WTC11 (cell line): ENCODE results near the gene GORASP1. TPM values are rescaled to one million over a fixed set of nuclear protein-coding genes. Genes with fewer than 3 reads are reported as not detected.

ENCODE experiments used
- ATAC-seq: fragments of 200-7000 bp; cut with Tn5 transposase; 2 replicates; pipeline ENCODE4 v1.10.0; 2021; ENCODE audit warnings: mild to moderate bottlenecking, moderate library complexity
- CTCF ChIA-PET: fragments of 300-600 bp; sonication (Branson Sonifier 250); formaldehyde crosslinking; loops from one replicate; lab custom pipeline; 2021; ENCODE audit warnings: antibody characterized with exemption; lab: Charles Lee
- POLR2A ChIA-PET: fragments of 350-600 bp; sonication (Branson Sonifier 250); formaldehyde crosslinking; loops from one replicate; lab custom pipeline; 2021; ENCODE audit warnings: antibody characterized with exemption; lab: Charles Lee
- DNase-seq: peaks from one replicate; pipeline ENCODE4 v3.0.0; 2021; ENCODE audit warnings: low spot score
- H3K27ac Mint-ChIP-seq: 2 replicates; pipeline ENCODE4 v1.8.0; 2021; ENCODE audit warnings: mixed read lengths
- H3K27me3 Mint-ChIP-seq: 2 replicates; pipeline ENCODE4 v1.8.0; 2021; ENCODE audit warnings: low read depth, mild to moderate bottlenecking, moderate library complexity, mixed read lengths
- H3K36me3 Mint-ChIP-seq: 2 replicates; pipeline ENCODE4 v1.8.0; 2021; ENCODE audit warnings: mixed read lengths
- H3K4me1 Mint-ChIP-seq: 2 replicates; pipeline ENCODE4 v1.8.0; 2022; ENCODE audit warnings: mixed read lengths
- H3K4me3 Mint-ChIP-seq: 2 replicates; pipeline ENCODE4 v1.8.0; 2021; ENCODE audit warnings: mild to moderate bottlenecking, moderate library complexity, mixed read lengths
- H3K9me3 Mint-ChIP-seq: 2 replicates; pipeline ENCODE4 v1.8.0; 2021; ENCODE audit warnings: mixed read lengths
- AR ChIP-seq: fragments of 250-450 bp; sonication (Bioruptor Pico); IDR thresholded peaks from 2 replicates; pipeline ENCODE4 v1.9.0; 2021; ENCODE audit warnings: mild to moderate bottlenecking
- ATF6 ChIP-seq: sonication (generic); formaldehyde crosslinking; IDR thresholded peaks from 2 replicates; pipeline ENCODE4 v1.8.1; 2023; ENCODE audit warnings: mild to moderate bottlenecking, missing genetic modification reagents
- CDX4 ChIP-seq: fragments of 250-450 bp; sonication (Bioruptor Pico); IDR thresholded peaks from 2 replicates; pipeline ENCODE4 v1.9.0; 2021; ENCODE audit warnings: moderate library complexity, mild to moderate bottlenecking, inconsistent platforms, borderline replicate concordance
- CREB1 ChIP-seq: sonication (generic); formaldehyde crosslinking; IDR thresholded peaks from 2 replicates; pipeline ENCODE4 v1.8.0; 2023; ENCODE audit warnings: mild to moderate bottlenecking, missing genetic modification reagents
- E2F1 ChIP-seq: sonication (generic); formaldehyde crosslinking; IDR thresholded peaks from 2 replicates; pipeline ENCODE4 v1.8.0; 2022; ENCODE audit warnings: mild to moderate bottlenecking, missing genetic modification reagents
- E2F4 ChIP-seq: sonication (generic); formaldehyde crosslinking; IDR thresholded peaks from 2 replicates; pipeline ENCODE4 v1.8.1; 2022; ENCODE audit warnings: low read depth, mild to moderate bottlenecking, moderate library complexity, missing genetic modification reagents, borderline replicate concordance
- EMX1 ChIP-seq: fragments of 250-450 bp; sonication (Bioruptor Pico); IDR thresholded peaks from 2 replicates; pipeline ENCODE4 v1.8.0; 2021; ENCODE audit warnings: mild to moderate bottlenecking
- FOXK1 ChIP-seq: sonication (generic); formaldehyde crosslinking; IDR thresholded peaks from 2 replicates; pipeline ENCODE4 v1.8.0; 2022; ENCODE audit warnings: mild to moderate bottlenecking, moderate library complexity, missing genetic modification reagents
- FOXP1 ChIP-seq: sonication (generic); formaldehyde crosslinking; IDR thresholded peaks from 2 replicates; pipeline ENCODE4 v1.8.0; 2022; ENCODE audit warnings: missing genetic modification reagents, mild to moderate bottlenecking, moderate library complexity, borderline replicate concordance
- GTF2I ChIP-seq: fragments of 250-450 bp; sonication (Bioruptor Pico); conservative IDR thresholded peaks from 2 replicates; pipeline ENCODE4 v1.4.0; 2021; ENCODE audit warnings: mild to moderate bottlenecking
- IRF1 ChIP-seq: sonication (generic); formaldehyde crosslinking; IDR thresholded peaks from 2 replicates; pipeline ENCODE4 v1.8.0; 2023; ENCODE audit warnings: missing genetic modification reagents
- MXD4 ChIP-seq: fragments of 250-450 bp; sonication (Bioruptor Pico); IDR thresholded peaks from 2 replicates; pipeline ENCODE4 v1.8.0; 2021; ENCODE audit warnings: mild to moderate bottlenecking, moderate library complexity, borderline replicate concordance
- NFE2L1 ChIP-seq: sonication (generic); formaldehyde crosslinking; IDR thresholded peaks from 2 replicates; pipeline ENCODE4 v1.8.1; 2023; ENCODE audit warnings: missing genetic modification reagents
- OVOL2 ChIP-seq: fragments of 250-450 bp; sonication (Bioruptor Pico); IDR thresholded peaks from 2 replicates; pipeline ENCODE4 v1.9.0; 2021; ENCODE audit warnings: mild to moderate bottlenecking, borderline replicate concordance
- SMAD4 ChIP-seq: sonication (generic); formaldehyde crosslinking; IDR thresholded peaks from 2 replicates; pipeline ENCODE4 v1.8.0; 2022; ENCODE audit warnings: mild to moderate bottlenecking, missing genetic modification reagents
- ZBTB43 ChIP-seq: sonication (generic); formaldehyde crosslinking; IDR thresholded peaks from 2 replicates; pipeline ENCODE4 v1.8.1; 2023; ENCODE audit warnings: mild to moderate bottlenecking, missing genetic modification reagents
- ZNF121 ChIP-seq: sonication (generic); formaldehyde crosslinking; IDR thresholded peaks from 2 replicates; pipeline ENCODE4 v1.8.0; 2023; ENCODE audit warnings: missing genetic modification reagents
- ZNF263 ChIP-seq: sonication (generic); formaldehyde crosslinking; IDR thresholded peaks from 2 replicates; pipeline ENCODE4 v1.8.1; 2022; ENCODE audit warnings: low read depth, mild to moderate bottlenecking, moderate library complexity, missing genetic modification reagents
- ZNF423 ChIP-seq: fragments of 250-450 bp; sonication (Bioruptor Pico); IDR thresholded peaks from 2 replicates; pipeline ENCODE4 v2.1.2; 2022; ENCODE audit warnings: mild to moderate bottlenecking, moderate library complexity
- ZNF532 ChIP-seq: fragments of 250-450 bp; sonication (Bioruptor Pico); IDR thresholded peaks from 2 replicates; pipeline ENCODE4 v1.9.0; 2021; ENCODE audit warnings: mild to moderate bottlenecking, borderline replicate concordance
- total RNA-seq: library from RNA; stranded (reverse); gene quantifications from 3 replicates; pipeline ENCODE4 v1.2.3, GENCODE V29; 2021

The GORASP1 gene
- total RNA-seq, 1 experiment from 2014 or later: 47.4 TPM

GRCh38 chr3:39099738-39100499, 7.5 kb downstream of the GORASP1 start (continued):
- TF ChIP-seq AR (CRISPR knock-in tag) (no peak), CREB1 (CRISPR knock-in tag) (no peak), IRF1 (CRISPR knock-in tag) (no peak)

- H3K27ac Mint-ChIP-seq: no peak overlapping the region
- H3K9me3 Mint-ChIP-seq: no peaks in the 10 kb centered on the region
- no peaks in the 10 kb centered on the region for H3K4me1 Mint-ChIP-seq
- no peaks in the 10 kb centered on the region for H3K27me3 Mint-ChIP-seq
- ChIA-PET POLR2A (no interaction called here), CTCF (no interaction called here)
- DNase-seq (no peak), ATAC-seq (no peak)
- H3K36me3 Mint-ChIP-seq: peaks cover 37% of the 10 kb centered on the region
- TF ChIP-seq ZNF263: no peak
- no peak for TF ChIP-seq SMAD4 (CRISPR knock-in tag)
- TF ChIP-seq NFE2L1 (CRISPR knock-in tag): no peak
- no peak for TF ChIP-seq MXD4 (CRISPR knock-in tag)
- no peak for TF ChIP-seq ZBTB43 (CRISPR knock-in tag)
- no peak for TF ChIP-seq ZNF423 (CRISPR knock-in tag)
- no peak for TF ChIP-seq OVOL2 (CRISPR knock-in tag)
- TF ChIP-seq GTF2I: no peak
- TF ChIP-seq ZNF121 (CRISPR knock-in tag): no peak
- TF ChIP-seq CDX4 (CRISPR knock-in tag): no peak
- TF ChIP-seq ATF6 (CRISPR knock-in tag): no peak
- TF ChIP-seq ZNF532 (CRISPR knock-in tag): no peak
- TF ChIP-seq FOXP1 (CRISPR knock-in tag): no peak
- TF ChIP-seq E2F4: no peak
- TF ChIP-seq FOXK1 (CRISPR knock-in tag): no peak
- no peak for TF ChIP-seq EMX1 (CRISPR knock-in tag)
- TF ChIP-seq E2F1 (CRISPR knock-in tag): no peak
- no peak overlapping the region for H3K4me3 Mint-ChIP-seq
These were observed 8.2 kb downstream of the GORASP1 start for GRCh38 chr3:39099242-39099641.
